Stimulated activated CD4-positive, alpha-beta T cell treated with anti-CD3 and anti-CD28 coated beads, Interleukin-1b, Interleukin-23, amount 100 ng/mL, for 4 hours (primary cell): Measurements from ENCODE around the gene ALG1.
"Not testable (repeated sequence)": the region's sequence is repeated elsewhere in the genome, so short reads cannot be mapped to it uniquely, and the experiment has no call there.

Experiments used
- DNase-seq, 2 donors: peaks; one replicate each; pipeline ENCODE4 v3.0.0-alpha.2; 2020; ENCODE audit warnings: low read depth in 2 of 2

ALG1 gene

GRCh38 chr16:5098221-5099159, 26.8 kb downstream of the ALG1 start:
- DNase-seq: peak; percentile 92 to 95

GRCh38 chr16:5099174-5099573, 27.5 kb downstream of the ALG1 start:
- DNase-seq: not testable (repeated sequence)

GRCh38 chr16:5103296-5104032, 31.8 kb downstream of the ALG1 start:
- not testable (repeated sequence) for DNase-seq

GRCh38 chr16:5105039-5105438, 33.4 kb downstream of the ALG1 start:
- not testable (repeated sequence) for DNase-seq

- DNase-seq: no peak
Measured at GRCh38 chr16:5108505-5109158, 37.0 kb downstream of the ALG1 start.

GRCh38 chr16:5110933-5111332, 39.3 kb downstream of the ALG1 start:
- DNase-seq: not testable (repeated sequence)

GRCh38 chr16:5116780-5117295, 45.2 kb downstream of the ALG1 start:
- not testable (repeated sequence) for DNase-seq

GRCh38 chr16:5117300-5118087, 45.9 kb downstream of the ALG1 start:
- not testable (repeated sequence) for DNase-seq

- not testable (repeated sequence) for DNase-seq
Measured at GRCh38 chr16:5131467-5132004, 59.9 kb downstream of the ALG1 start.

- not testable (repeated sequence) for DNase-seq
Measured at GRCh38 chr16:5132915-5133600, 61.4 kb downstream of the ALG1 start.

- DNase-seq: not testable (repeated sequence)
Measured at GRCh38 chr16:5134739-5135452, 63.3 kb downstream of the ALG1 start.
